Effector memory CD4-positive, alpha-beta T cell (primary cell): ENCODE measurements around the gene CTDP1.
"Not testable (repeated sequence)": the region's sequence is repeated elsewhere in the genome, so short reads cannot be mapped to it uniquely, and the experiment has no call there.

Source experiments
- DNase-seq, 3 donors: peaks; one replicate each; pipeline ENCODE4 v3.0.0-alpha.2; 2020
- H3K27ac ChIP-seq: 2 replicates; pipeline ENCODE4 v1.7.0; 2013; ENCODE audit warnings: mild to moderate bottlenecking, low read length, moderate library complexity; ENCODE audit not compliant: insufficient read depth, poor library complexity, severe bottlenecking
- H3K27me3 ChIP-seq: replicated peaks from 2 replicates; pipeline ENCODE4 v1.7.0; 2013; ENCODE audit warnings: mild to moderate bottlenecking, low read length; ENCODE audit not compliant: insufficient read depth, control insufficient read depth, poor library complexity, severe bottlenecking
- H3K36me3 ChIP-seq: 2 replicates; pipeline ENCODE4 v1.7.0; 2013; ENCODE audit warnings: mild to moderate bottlenecking, low read length, moderate library complexity; ENCODE audit not compliant: control insufficient read depth, insufficient read depth
- H3K4me1 ChIP-seq: 2 replicates; pipeline ENCODE4 v1.7.0; 2013; ENCODE audit warnings: low read length, mild to moderate bottlenecking; ENCODE audit not compliant: control insufficient read depth, insufficient read depth, poor library complexity, severe bottlenecking
- H3K4me3 ChIP-seq: 2 replicates; pipeline ENCODE4 v1.7.0; 2013; ENCODE audit warnings: low read length, low read depth, mild to moderate bottlenecking; ENCODE audit not compliant: insufficient read depth, poor library complexity, severe bottlenecking
- H3K9me3 ChIP-seq: 2 replicates; pipeline ENCODE4 v1.7.0; 2013; ENCODE audit warnings: mild to moderate bottlenecking, low read length, moderate library complexity; ENCODE audit not compliant: control insufficient read depth

CTDP1 gene

GRCh38 chr18:79749251-79750191 is 69.9 kb downstream of the CTDP1 start:
- Histone ChIP-seq H3K27me3 (no peaks in the 10 kb centered on the region), H3K36me3 (peaks cover 45% of the 10 kb centered on the region), H3K4me1 (no peaks in the 10 kb centered on the region), H3K9me3 (no peaks in the 10 kb centered on the region), H3K4me3 (no peak overlapping the region), H3K27ac (no peak overlapping the region)
- DNase-seq, result no peak

GRCh38 chr18:79750980-79751571 is 71.5 kb downstream of the CTDP1 start:
- no peak for DNase-seq
- Histone ChIP-seq H3K27ac (no peak overlapping the region), H3K36me3 (peaks cover 55% of the 10 kb centered on the region), H3K4me3 (no peak overlapping the region), H3K9me3 (no peaks in the 10 kb centered on the region), H3K4me1 (no peaks in the 10 kb centered on the region), H3K27me3 (no peaks in the 10 kb centered on the region)

GRCh38 chr18:79751918-79752578 is 72.4 kb downstream of the CTDP1 start:
- not testable (repeated sequence) for H3K4me3 ChIP-seq, H3K4me1 ChIP-seq, H3K27ac ChIP-seq, DNase-seq, H3K9me3 ChIP-seq, H3K27me3 ChIP-seq
- H3K36me3 ChIP-seq, result peaks cover 50% of the 10 kb centered on the region

GRCh38 chr18:79752946-79753345 is 73.3 kb downstream of the CTDP1 start:
- not testable (repeated sequence) for DNase-seq, H3K27ac ChIP-seq, H3K4me3 ChIP-seq, H3K4me1 ChIP-seq, H3K9me3 ChIP-seq, H3K27me3 ChIP-seq
- peaks cover 46% of the 10 kb centered on the region for H3K36me3 ChIP-seq

DNA sequence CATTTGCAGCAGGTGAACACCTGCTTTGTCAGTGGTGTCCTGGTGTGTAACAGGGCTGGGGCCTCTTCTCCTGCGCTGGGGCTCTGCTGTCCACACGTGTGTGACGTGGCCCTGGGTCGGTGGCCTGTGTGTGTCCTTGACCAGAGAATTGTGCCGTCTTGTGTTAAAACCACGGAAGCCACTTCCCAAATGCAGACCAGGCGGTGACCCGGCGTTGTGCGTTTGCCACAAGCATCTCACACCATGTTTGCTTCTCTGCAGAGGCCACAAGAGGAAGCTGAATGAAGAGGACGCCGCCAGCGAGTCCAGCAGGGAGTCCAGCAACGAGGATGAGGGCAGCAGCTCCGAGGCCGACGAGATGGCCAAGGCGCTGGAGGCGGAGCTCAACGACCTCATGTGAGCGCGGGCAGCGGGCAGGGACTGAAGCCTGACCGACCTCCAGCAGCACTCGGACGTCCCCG is 73.8 kb downstream of the CTDP1 start:
- H3K27ac ChIP-seq, result no peak overlapping the region
- peaks cover 41% of the 10 kb centered on the region for H3K36me3 ChIP-seq
- no peaks in the 10 kb centered on the region for H3K9me3 ChIP-seq
- no peaks in the 10 kb centered on the region for H3K4me1 ChIP-seq
- H3K27me3 ChIP-seq, result no peaks in the 10 kb centered on the region
- DNase-seq, result no peak
- H3K4me3 ChIP-seq, result no peak overlapping the region

- Histone ChIP-seq H3K27ac (no peak overlapping the region), H3K27me3 (no peaks in the 10 kb centered on the region), H3K9me3 (no peaks in the 10 kb centered on the region), H3K4me1 (no peaks in the 10 kb centered on the region), H3K4me3 (no peak overlapping the region), H3K36me3 (peaks cover 37% of the 10 kb centered on the region)
- no peak for DNase-seq
Observed at GRCh38 chr18:79754022-79754761, 74.6 kb downstream of the CTDP1 start.

GRCh38 chr18:79754831-79755351 is 75.3 kb downstream of the CTDP1 start:
- no peaks in the 10 kb centered on the region for H3K27me3 ChIP-seq
- no peaks in the 10 kb centered on the region for H3K9me3 ChIP-seq
- no peak for DNase-seq
- no peaks in the 10 kb centered on the region for H3K4me1 ChIP-seq
- peaks cover 32% of the 10 kb centered on the region for H3K36me3 ChIP-seq
- no peak overlapping the region for H3K27ac ChIP-seq
- H3K4me3 ChIP-seq, result no peak overlapping the region

DNA sequence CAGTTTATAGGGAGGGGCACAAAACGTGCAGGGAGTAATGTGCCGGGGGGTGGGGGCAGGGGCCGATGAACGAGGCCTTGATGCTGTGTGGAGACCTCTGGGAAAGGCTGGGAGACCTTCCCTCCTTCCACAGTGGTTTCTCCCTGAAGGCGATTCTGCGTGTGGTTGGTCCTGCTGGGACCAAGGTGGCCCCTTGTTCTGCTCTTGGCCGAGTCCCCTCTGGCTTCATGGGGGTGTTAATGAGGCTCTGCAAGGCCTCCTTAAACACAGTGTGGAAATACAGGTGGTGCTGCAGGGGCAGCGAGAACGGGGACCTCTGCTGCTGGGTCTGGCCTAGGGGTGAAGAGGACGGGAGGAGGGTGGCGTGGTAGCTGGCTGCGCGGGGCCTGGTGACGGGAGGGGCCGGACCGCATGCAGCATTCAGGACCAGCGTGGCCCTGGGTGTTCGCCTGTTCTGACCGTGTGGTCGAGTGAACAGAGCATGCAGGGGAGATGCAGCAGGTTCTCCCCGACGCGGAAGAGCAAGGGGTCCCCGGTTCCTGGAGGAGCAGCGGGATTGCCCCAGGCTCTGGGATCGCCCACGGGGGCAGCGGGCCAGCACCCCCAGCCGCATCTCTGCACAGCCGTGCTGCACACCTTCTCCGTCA is 76.0 kb downstream of the CTDP1 start:
- no peak for DNase-seq
- no peak overlapping the region for H3K4me3 ChIP-seq

DNA sequence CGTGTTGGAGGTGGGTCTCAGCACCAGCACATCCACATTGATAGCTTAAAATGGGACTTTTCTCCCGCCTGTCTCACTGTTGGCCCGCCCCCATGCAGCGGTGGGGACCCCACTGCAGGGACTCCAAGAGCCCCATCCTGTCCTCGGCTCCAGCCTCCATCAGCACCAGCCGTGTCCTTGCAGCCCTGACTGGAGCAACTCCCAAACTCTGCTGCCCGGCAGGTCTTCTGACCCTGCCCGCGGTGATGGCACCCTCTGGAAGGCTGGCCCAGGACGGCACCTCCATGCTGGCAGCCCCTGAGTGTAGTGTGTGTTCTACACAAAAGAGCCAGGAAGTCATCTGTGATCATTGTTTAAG is 76.5 kb downstream of the CTDP1 start:
- no peak overlapping the region for H3K4me3 ChIP-seq
- no peaks in the 10 kb centered on the region for H3K4me1 ChIP-seq
- no peak overlapping the region for H3K27ac ChIP-seq
- no peak for DNase-seq
- H3K36me3 ChIP-seq, result peaks cover 29% of the 10 kb centered on the region
- no peaks in the 10 kb centered on the region for H3K27me3 ChIP-seq
- H3K9me3 ChIP-seq, result no peaks in the 10 kb centered on the region

More for the DNA sequence above, 76.0 kb downstream of the CTDP1 start:
- Histone ChIP-seq H3K9me3 (no peaks in the 10 kb centered on the region), H3K36me3 (peaks cover 29% of the 10 kb centered on the region), H3K27ac (no peak overlapping the region), H3K4me1 (no peaks in the 10 kb centered on the region), H3K27me3 (no peaks in the 10 kb centered on the region)
